G401 (cell line): ENCODE data around the gene MTRF1. TPM values are rescaled to one million over a fixed set of nuclear protein-coding genes. Genes with fewer than 3 reads are reported as not detected.

Experiments
- DNase-seq: peaks from one replicate; pipeline ENCODE4 v3.0.0-alpha.2; 2015; ENCODE audit warnings: low spot score
- in situ Hi-C: cut with HindIII; loops from 2 replicates; pipeline ENCODE4 v1.10.0; 2016; ENCODE audit warnings: low sequenced_read_pairs, mixed read lengths
- total RNA-seq: library from RNA; depleted of rRNA; stranded (reverse); fragments of >200 nt; shearing (Covaris generic); gene quantifications from 2 replicates; pipeline ENCODE4 v1.2.3, GENCODE V29; 2014

The MTRF1 gene
- total RNA-seq, 1 experiment from 2014 or later = 14.4 TPM

GRCh38 chr13:41231786-41232185 lies 31.6 kb downstream of the MTRF1 start:
- DNase-seq = no peak
- in situ Hi-C loops = no loop called here

DNA sequence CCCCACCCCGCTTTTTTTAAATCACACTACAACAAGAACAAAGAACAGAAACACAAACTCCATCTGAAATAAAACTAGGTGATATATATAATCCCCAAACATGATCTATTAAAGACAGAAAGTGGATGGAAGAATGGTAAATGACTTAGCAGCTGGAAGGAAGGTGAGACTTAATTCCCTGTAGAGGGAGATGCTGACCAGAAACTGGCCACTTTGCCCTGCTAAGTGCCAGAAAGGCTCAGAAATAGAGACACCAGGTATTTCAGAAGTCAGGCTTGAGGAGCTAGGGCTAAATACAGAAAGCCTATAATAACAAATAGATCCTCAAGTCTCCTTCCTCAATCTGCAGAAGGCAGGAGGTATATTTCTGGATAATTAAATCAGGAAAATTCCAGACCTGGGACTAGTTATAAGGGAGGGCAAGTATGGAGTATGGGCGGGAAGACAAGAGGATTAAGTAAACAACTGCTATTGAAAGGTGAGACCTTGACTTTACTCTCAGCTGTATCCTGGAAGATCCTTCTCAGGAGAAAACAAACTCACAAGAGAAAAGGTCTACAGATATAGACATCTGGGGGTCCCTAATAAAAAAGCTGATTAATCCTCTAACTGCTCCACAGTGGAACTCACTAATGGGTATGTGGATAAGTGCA lies 32.2 kb downstream of the MTRF1 start:
- DNase-seq = no peak
- in situ Hi-C loops = no loop called here

DNA sequence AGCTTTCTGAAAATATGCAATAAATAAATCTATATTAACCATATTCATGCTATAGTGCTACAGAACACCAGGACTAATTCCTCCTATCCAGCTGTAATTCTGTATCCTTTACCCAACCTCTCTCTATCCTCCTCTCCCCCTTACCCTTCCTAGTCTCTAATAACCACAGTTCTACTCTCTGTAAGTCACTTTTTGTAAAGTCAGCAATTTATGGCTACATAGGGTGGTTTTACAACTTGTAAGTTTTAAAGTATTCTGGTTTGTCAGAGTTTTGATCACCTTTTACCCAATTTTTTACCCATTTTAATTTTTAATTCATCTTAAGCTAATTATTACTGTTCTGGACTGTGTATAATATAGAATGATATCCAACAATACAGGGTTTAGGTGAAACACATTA lies 34.0 kb downstream of the MTRF1 start:
- in situ Hi-C loops = no loop called here

DNA sequence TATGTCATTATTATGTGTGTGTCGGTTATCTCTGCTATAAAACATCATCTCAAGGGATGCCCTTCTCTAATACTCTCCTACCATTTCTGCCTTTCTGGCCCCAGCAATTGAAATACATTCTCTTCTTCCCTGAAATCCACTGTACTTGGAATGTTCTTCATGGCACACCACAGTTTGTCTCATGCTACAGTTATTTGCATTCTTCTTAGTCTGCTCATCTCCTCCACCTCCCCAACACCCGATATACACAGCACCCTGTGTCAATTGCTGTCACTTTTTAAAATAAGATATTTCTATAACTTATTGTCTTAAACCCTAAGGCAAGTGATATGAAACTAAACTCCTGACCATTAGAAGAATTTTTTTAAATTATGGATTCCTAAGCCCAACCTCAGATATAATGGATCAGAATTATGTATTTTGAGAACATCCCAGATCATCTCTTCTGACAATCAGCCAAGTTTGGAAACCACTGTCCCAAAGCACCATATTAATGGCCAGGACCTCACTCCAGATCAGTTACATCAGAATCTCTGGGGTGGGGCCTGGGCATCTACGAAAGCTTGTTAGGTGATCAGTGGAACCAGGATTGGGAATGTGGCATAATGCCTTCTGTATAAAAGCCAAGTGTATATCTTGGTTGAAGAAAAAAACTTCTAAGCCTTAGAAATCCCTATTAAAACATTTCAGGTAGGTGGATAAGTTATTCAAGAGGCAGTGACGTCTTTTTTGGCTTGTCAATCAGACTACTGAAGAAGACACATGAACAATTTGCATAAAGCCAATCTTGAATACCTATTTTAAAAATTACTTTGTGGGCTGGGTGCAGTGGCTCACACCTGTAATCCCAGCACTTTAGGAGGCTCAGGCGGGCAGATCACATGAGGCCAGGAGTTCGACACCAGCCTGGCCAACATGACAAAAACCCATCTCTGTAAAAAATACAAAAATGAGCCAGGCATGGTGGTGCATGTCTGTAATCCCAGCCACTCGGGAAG lies 39.0 kb downstream of the MTRF1 start:
- in situ Hi-C loops = no loop called here
- no peak for DNase-seq

More for the DNA sequence above, 34.0 kb downstream of the MTRF1 start:
- no peak for DNase-seq

DNA sequence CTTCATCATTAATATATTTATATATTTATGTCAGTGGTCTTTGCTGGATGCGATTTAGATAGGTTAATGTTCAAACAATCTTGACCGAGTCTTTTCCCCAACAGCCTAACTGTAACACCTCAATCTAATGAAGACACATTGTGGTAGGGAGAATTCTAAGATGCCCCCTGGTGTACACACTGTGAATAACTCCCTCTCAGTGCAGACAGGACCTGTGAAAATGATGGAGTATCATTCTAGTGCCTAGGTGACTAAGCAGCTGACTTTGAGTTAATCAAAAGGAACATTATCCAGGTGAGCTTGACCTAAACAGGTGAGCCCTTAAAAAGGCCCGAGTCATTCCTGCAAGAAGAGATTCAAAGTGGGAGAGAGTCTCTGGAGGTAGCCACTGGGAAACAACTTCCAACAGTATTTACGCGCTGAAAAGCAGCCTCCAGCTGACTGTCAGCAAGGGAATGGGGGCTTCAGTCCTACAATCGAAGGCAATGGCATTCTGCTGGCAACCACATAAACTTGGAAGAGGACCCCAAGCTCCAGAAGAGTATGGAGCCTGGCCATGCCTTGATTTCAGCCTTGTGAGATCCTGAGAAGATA lies 41.0 kb downstream of the MTRF1 start:
- peak; percentile 47 for DNase-seq
- in situ Hi-C loops = no loop called here

- in situ Hi-C loops = no loop called here
Observed at GRCh38 chr13:41220401-41220800, 43.0 kb downstream of the MTRF1 start.

GRCh38 chr13:41216160-41216559 lies 47.2 kb downstream of the MTRF1 start:
- DNase-seq = no peak
- in situ Hi-C loops = no loop called here

More at GRCh38 chr13:41220401-41220800, 43.0 kb downstream of the MTRF1 start:
- no peak for DNase-seq

GRCh38 chr13:41213919-41214318 lies 49.5 kb downstream of the MTRF1 start:
- in situ Hi-C loops = no loop called here
- no peak for DNase-seq

DNA sequence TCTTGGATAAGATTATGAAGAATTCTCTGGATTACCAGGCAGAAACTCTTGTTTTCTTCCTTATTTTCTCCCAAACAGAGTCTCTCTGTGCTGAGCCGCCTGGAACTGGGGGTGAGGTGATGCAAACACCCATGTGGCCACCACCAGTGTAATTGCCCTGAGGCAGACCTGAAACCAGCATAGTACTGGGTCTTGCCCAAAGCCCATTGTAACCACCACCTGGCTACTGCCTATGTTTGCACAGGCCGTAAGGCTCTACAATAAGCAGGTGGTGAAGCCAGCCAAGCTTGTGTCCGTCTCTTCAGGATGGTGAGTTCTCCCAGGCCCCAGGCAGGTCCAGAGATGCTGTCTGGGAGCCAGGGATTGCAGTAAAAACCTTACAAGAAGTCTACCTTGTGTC lies 50.1 kb downstream of the MTRF1 start:
- in situ Hi-C loops = no loop called here

DNA sequence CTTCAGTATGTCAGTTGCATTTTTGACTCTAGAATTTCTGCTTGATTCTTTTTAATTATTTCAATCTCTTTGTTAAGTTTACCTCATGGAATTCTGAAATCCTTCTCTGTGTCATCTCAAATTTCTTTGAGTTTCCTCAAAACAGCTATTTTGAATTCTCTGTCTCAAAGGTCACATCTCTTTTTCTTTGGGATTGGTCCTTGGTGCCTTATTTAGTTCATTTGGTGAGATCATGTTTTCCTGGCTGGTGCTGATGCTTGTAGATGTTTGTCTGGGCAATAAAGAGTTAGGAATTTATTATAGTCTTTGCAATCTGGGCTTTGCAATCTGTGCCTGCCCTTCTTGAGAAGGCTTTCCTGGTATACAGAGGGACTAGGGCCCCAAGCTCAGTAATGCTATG lies 50.5 kb downstream of the MTRF1 start:
- no peak for DNase-seq
- in situ Hi-C loops = no loop called here

More for the DNA sequence above, 50.1 kb downstream of the MTRF1 start:
- DNase-seq = no peak

DNA sequence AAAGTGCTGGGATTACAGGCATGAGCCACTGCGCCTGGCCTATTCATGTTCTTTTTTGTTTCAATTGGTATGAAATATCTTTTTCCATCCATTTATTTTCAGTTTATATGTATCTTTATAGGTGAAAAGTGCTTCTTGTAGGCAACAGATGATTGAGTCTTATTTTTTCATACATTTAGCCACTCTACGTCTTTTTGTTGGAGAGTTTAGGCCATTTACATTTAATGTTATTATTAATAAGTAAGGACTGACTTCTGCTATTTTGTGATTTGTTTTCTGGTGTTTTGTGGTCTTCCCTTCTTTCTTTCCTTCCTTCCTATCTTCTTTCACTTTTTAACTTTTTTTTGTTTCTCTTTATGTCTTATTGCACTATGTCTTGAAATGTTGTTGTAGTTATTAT lies 52.3 kb downstream of the MTRF1 start:
- in situ Hi-C loops = no loop called here
- no peak for DNase-seq

DNA sequence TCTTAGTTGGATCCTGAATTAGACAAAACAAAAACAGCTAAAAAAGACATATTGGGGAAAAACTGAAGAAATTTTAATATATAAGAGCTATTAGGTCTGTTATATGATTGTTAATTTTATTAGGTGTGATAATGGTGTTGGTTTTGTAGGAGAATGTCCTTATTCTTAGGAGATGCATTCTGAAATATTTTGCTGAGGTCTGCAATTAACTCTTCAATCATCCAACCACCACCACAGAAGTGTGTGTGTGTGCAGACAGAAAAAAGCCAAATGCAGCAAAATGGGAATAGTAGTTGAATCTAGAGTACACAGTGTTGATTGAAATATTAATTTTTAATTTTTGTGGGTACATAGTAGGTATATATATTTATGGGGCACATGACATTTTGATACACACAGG lies 56.9 kb downstream of the MTRF1 start:
- in situ Hi-C loops = no loop called here
- DNase-seq = no peak

DNA sequence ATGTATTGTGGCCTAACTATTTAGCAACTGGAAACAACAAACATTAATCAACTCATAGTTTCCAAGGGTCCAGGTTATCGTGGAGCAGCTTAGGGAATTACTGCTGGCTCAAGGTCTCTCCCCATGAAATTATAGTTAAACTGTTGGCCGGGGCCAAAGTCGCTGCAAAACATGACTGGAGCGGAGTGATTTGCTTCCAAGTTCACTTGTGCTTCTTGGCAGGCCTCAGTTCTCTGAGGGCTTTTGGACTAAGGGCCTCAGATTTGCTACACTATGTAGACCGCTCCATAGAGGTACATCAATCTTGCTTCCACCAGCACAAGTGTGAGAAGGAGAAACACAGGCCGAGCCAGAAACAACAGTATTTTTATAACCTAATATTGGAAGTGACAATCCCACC lies 59.6 kb downstream of the MTRF1 start:
- no peak for DNase-seq
- in situ Hi-C loops = no loop called here

GRCh38 chr13:41200126-41200525 lies 63.2 kb downstream of the MTRF1 start:
- in situ Hi-C loops = no loop called here
- no peak for DNase-seq

DNA sequence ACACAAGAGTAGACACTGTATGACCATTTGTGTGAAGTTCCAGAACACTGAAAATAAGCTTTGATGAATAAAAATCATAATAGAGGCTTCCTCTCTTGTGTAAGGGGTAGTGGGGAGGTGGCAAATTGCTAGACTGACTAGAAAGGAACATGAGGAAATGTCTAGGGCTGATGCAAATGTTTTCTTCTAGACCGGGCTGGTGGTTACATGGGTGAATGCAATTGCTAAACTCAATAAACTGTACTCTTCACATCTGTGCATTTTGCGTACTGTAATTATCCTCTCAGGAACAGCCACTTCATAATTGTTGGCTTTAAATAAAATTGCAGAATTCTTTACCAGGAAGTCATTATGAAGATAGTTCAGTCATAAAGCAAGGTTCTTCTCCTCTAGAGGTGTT lies 63.9 kb downstream of the MTRF1 start:
- DNase-seq = no peak
- in situ Hi-C loops = no loop called here

DNA sequence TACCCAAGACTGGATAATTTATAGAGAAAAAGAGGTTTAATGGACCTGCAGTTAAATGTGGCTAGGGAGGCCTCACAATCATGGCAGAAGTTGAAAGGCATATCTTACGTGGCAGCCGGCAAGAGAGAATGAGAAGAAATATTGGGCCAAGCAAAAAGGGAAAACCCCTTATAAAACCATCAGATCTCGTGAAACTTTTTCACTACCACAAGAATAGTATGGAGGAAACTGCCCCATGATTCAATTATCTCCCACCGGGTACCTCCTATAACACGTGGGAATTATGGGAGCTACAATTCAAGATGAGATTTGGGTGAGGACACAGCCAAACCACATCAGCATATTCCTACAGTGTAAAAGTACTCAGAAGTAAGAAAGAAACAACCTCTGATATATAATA lies 64.3 kb downstream of the MTRF1 start:
- in situ Hi-C loops = no loop called here
- no peak for DNase-seq

GRCh38 chr13:41196620-41197019 lies 66.8 kb downstream of the MTRF1 start:
- in situ Hi-C loops = no loop called here
- DNase-seq = no peak

GRCh38 chr13:41196011-41196410 lies 67.4 kb downstream of the MTRF1 start:
- no peak for DNase-seq
- in situ Hi-C loops = no loop called here

GRCh38 chr13:41193919-41194824 lies 69.2 kb downstream of the MTRF1 start, which contains the start of gene KBTBD7:
KBTBD7 (minus strand) TSS chr13:41194569; CDS start chr13:41194257, 312 bp downstream.
- in situ Hi-C loops = no loop called here
- DNase-seq = peak; percentile 95
